Fibroblast of lung (primary cell): ENCODE data around the gene SNRPA1. TPM values are rescaled to one million over a fixed set of nuclear protein-coding genes. Genes with fewer than 3 reads are reported as not detected.

Experiments used
- DNase-seq, 2 donors: peaks; one replicate each; pipeline versions ENCODE4 v3.0.0 to v3.0.0-alpha.2; 2010; ENCODE audit warnings: low read depth in 2 of 2
- H2AFZ ChIP-seq: 2 replicates; pipeline ENCODE4 v1.5.1; 2012; ENCODE audit warnings: low read length, control low read depth, inconsistent platforms
- H3K27ac ChIP-seq: 2 replicates; pipeline ENCODE4 v1.5.1; 2011; ENCODE audit warnings: low read length, control low read depth; ENCODE audit not compliant: insufficient read depth
- H3K27me3 ChIP-seq: 2 replicates; pipeline ENCODE4 v1.5.1; 2011; ENCODE audit warnings: mild to moderate bottlenecking, low read length; ENCODE audit not compliant: control insufficient read depth, insufficient read depth
- H3K36me3 ChIP-seq: 2 replicates; pipeline ENCODE4 v1.5.1; 2011; ENCODE audit warnings: low read length; ENCODE audit not compliant: control insufficient read depth, insufficient read depth
- H3K4me1 ChIP-seq: 2 replicates; pipeline ENCODE4 v1.5.1; 2011; ENCODE audit warnings: low read length; ENCODE audit not compliant: control insufficient read depth, insufficient read depth; ENCODE audit errors: extremely low read depth
- H3K4me2 ChIP-seq: 2 replicates; pipeline ENCODE4 v1.5.1; 2011; ENCODE audit warnings: low read length, control low read depth; ENCODE audit not compliant: insufficient read depth; ENCODE audit errors: extremely low read depth
- H3K4me3 ChIP-seq, 4 experiments: fragments of 200-600 bp in 1 of 4; sonication (generic) in 1 of 4; replicated peaks in 1 of 4; 2 replicates each; pipeline ENCODE4 v1.5.1; 2011 to 2016; ENCODE audit warnings: low read length in 4 of 4, low read depth in 3 of 4, mild to moderate bottlenecking in 3 of 4, control low read depth in 2 of 4, inconsistent platforms in 1 of 4, mixed read lengths in 1 of 4; ENCODE audit not compliant: insufficient read depth in 1 of 4; ENCODE audit errors: control extremely low read depth in 1 of 4
- H3K79me2 ChIP-seq: 2 replicates; pipeline ENCODE4 v1.5.1; 2012; ENCODE audit warnings: mild to moderate bottlenecking, low read length, inconsistent platforms; ENCODE audit not compliant: control insufficient read depth, insufficient read depth
- H3K9ac ChIP-seq: 2 replicates; pipeline ENCODE4 v1.5.1; 2011; ENCODE audit warnings: mild to moderate bottlenecking, low read length, control low read depth; ENCODE audit not compliant: insufficient read depth
- H3K9me3 ChIP-seq: 2 replicates; pipeline ENCODE4 v1.5.1; 2012; ENCODE audit warnings: low read depth, low read length; ENCODE audit not compliant: control insufficient read depth, insufficient read depth
- H4K20me1 ChIP-seq: 2 replicates; pipeline ENCODE4 v1.5.1; 2011; ENCODE audit warnings: low read length; ENCODE audit not compliant: control insufficient read depth, insufficient read depth; ENCODE audit errors: extremely low read depth
- CTCF ChIP-seq, 2 donors: IDR thresholded peaks in 1 of 2; conservative IDR thresholded peaks in 1 of 2; 1 replicate in 1 of 2; 2 replicates in 1 of 2; pipeline ENCODE4 v1.5.1; 2011 to 2012; ENCODE audit warnings: low read length in 2 of 2, control low read depth in 1 of 2, inconsistent platforms in 1 of 2, low read depth in 1 of 2, mild to moderate bottlenecking in 1 of 2
- EZH2 ChIP-seq: IDR thresholded peaks from 2 replicates; pipeline ENCODE4 v1.5.1; 2012; ENCODE audit warnings: low read length, control low read depth, mild to moderate bottlenecking; ENCODE audit errors: missing control alignments
- polyA plus RNA-seq, 2 donors: library from polyadenylated mRNA; depleted of rRNA in 1 of 2; stranded (reverse) in 1 of 2; unstranded in 1 of 2; fragments of >200 nt; gene quantifications; 2 replicates each; pipeline ENCODE4 v1.2.1, GENCODE V29; 2011 to 2012; ENCODE audit warnings: missing spikeins in 1 of 2
- total RNA-seq: library from RNA; depleted of rRNA; stranded (reverse); fragments of >200 nt; gene quantifications from 2 replicates; pipeline ENCODE4 v1.2.1, GENCODE V29; 2014

The SNRPA1 gene
- total and polyA plus RNA-seq, 2 donors (not counting 1 experiment from before 2014, with no cell fraction given), result 12.9 to 90.3 TPM

GRCh38 chr15:101275018-101275417, 20.0 kb downstream of the SNRPA1 start:
- Histone ChIP-seq H3K79me2 (peaks cover 24% of the 10 kb centered on the region), H3K36me3 (peaks cover 22% of the 10 kb centered on the region), H3K27ac (no peak overlapping the region), H2AFZ (no peak overlapping the region), H3K4me1 (peaks cover 3% of the 10 kb centered on the region), H3K4me3 (peak overlapping the region in 1 of 4 experiments; percentile 93), H3K27me3 (no peaks in the 10 kb centered on the region), H3K9ac (no peak overlapping the region), H3K4me2 (no peak overlapping the region), H4K20me1 (no peaks in the 10 kb centered on the region), H3K9me3 (no peaks in the 10 kb centered on the region)
- TF ChIP-seq CTCF (conservative IDR thresholded peaks at IDR 0.05 in 1 of 2, IDR thresholded peaks at IDR 0.05 in 1 of 2; ENCODE audit: low read depth in 1 of 2, low read length in 2 of 2), result no peak
- no peak for DNase-seq

- Histone ChIP-seq H3K79me2 (peaks cover 24% of the 10 kb centered on the region), H2AFZ (no peak overlapping the region), H3K27me3 (no peaks in the 10 kb centered on the region), H3K4me3 (no peak overlapping the region), H3K36me3 (peaks cover 22% of the 10 kb centered on the region), H3K9ac (no peak overlapping the region), H3K27ac (no peak overlapping the region), H3K4me1 (peaks cover 3% of the 10 kb centered on the region), H4K20me1 (no peaks in the 10 kb centered on the region), H3K4me2 (no peak overlapping the region), H3K9me3 (no peaks in the 10 kb centered on the region)
- no peak for DNase-seq
- TF ChIP-seq CTCF (conservative IDR thresholded peaks at IDR 0.05 in 1 of 2, IDR thresholded peaks at IDR 0.05 in 1 of 2; ENCODE audit: low read depth in 1 of 2, low read length in 2 of 2) (no peak), EZH2 (no peak)
These were observed 21.5 kb downstream of the SNRPA1 start for GRCh38 chr15:101273534-101273933.

- Histone ChIP-seq H3K4me1 (peaks cover 6% of the 10 kb centered on the region), H3K27ac (no peak overlapping the region), H3K27me3 (no peaks in the 10 kb centered on the region), H3K4me2 (no peak overlapping the region), H3K79me2 (peaks cover 24% of the 10 kb centered on the region), H3K9ac (no peak overlapping the region), H3K9me3 (no peaks in the 10 kb centered on the region), H2AFZ (no peak overlapping the region), H3K4me3 (no peak overlapping the region), H3K36me3 (peaks cover 22% of the 10 kb centered on the region), H4K20me1 (no peaks in the 10 kb centered on the region)
- no peak for DNase-seq
- no peak for TF ChIP-seq CTCF (conservative IDR thresholded peaks at IDR 0.05 in 1 of 2, IDR thresholded peaks at IDR 0.05 in 1 of 2; ENCODE audit: low read depth in 1 of 2, low read length in 2 of 2)
- TF ChIP-seq EZH2, result no peak
These were observed 22.5 kb downstream of the SNRPA1 start for GRCh38 chr15:101272584-101272983.
